HG03060 (cell line): Measurements from ENCODE around the gene CDH23.

ENCODE experiments used
- ATAC-seq: cut with Tn5 transposase; IDR thresholded peaks from one replicate; pipeline ENCODE4 v1.9.1; 2021; ENCODE audit warnings: low read depth, moderate number of reproducible peaks; ENCODE audit not compliant: unreplicated experiment

CDH23 gene

DNA sequence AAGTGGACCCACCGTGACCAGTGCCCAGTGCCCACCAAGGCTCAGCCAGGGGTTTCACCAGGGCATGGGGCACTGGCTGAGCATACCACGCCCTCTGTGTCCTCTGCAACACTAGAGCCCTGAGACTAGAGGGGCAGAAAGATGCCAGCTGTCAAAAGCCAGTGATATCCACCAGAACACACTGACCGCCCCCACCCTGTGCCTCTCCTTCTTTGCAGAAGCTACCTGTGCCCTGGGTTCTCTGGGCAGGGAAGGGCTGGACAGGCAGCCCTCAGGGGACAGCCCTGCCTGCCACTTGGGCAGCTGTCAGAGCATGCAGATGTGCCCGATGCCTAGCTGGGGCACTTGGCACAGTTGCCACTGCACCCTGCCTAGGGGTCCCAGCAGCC is 376.1 kb downstream of the CDH23 start:
- ATAC-seq, result no peak

DNA sequence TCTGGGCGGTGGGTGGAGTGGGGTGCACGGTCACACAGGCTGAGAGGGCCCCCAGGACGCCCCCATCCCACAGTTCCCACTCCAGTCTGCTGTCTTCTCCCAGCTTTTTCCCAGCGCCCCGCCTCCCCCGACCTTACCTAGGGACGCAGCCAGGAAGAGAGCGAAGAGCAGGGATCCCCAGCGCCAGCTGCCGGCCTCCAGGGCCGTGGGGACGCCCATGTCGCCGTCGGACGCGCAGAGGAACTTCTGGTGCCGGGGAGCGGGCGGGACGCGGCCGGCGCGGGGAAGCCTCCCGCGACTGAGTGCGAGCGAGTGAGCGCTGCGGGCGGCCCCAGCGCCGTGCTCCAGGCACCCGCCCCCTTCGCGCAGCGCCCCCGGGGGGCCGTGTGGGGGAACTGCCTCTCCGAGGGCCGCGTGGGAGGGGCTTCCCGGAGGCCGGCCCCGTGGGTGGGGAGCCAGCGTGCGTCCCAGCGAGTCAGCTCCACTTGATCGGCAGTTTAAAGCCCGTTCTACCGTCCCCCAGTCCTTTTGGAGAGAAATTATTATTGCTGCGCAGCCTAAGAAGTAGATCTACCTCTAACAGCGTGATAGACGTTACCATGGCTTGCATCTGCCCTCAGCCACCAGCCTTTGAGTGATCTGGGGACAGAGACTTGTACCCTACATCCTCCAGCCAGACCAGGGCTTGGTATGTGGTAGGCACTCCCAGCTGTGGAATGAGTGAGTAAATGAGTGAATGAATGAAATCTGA is 376.7 kb downstream of the CDH23 start, which contains the start of gene VSIR:
Gene VSIR, minus strand, starts transcription at position 300 of the 751 bp plus-strand sequence. Its CDS starts 81 bp downstream, at position 219.
- ATAC-seq, result no peak

DNA sequence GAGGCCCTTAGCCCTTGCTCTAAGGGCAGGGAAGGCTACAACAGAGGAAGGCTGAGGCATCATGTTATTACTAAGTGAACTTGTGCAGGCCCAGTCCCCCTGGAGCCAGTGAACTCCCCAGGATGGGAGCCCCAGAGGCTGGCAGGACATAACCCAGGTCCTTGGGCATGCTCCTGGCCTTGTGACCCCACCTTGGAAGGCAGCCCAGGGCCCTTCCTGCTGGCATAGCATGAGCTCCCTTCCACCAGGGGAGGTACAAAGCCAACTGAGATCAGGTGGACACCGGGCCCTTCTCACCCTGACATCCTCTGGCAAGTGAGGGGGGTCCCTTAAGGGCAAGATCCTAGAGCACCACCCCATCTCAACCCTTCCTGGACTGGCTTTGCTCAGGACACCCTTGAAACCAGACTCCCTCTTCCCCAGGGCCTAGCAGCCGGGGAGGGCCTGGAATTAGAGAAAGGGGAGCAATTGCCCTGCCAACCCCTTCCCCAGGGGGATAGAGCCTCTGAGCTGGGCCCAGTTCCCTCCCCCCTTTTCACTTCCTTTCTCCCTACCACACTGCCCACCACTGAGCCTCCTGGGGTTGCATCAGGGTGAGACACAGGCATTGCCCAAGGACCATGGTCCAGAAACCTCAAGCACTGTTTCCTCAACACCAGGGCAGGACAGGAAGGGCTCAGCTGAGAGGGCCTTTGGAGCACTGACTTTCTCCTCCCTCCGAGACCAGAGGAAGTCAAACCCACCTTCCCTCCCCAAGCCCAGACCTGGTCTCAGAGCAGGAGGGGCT is 378.4 kb downstream of the CDH23 start:
- no peak for ATAC-seq

DNA sequence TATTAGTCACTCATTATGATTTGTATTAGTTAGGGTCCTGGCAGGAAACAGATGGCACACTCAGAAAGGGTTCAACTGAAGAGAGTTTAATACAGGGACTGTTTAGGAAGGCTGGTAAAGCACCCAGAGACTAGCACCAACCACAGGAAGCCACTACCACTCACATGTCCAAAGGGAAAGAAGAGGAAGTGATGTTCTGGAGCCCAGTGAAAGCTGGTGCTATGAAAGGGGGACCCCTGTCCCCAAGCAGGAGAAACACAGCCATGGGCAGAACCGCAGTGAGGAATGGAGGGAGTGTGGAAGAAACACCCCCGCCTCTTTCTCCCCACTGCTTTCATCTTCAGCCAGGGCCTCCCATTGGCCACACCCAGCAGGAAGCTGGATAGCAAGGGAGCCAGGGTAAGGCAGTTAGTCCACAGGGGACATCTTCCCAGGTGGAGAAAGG is 379.8 kb downstream of the CDH23 start:
- ATAC-seq, result no peak

DNA sequence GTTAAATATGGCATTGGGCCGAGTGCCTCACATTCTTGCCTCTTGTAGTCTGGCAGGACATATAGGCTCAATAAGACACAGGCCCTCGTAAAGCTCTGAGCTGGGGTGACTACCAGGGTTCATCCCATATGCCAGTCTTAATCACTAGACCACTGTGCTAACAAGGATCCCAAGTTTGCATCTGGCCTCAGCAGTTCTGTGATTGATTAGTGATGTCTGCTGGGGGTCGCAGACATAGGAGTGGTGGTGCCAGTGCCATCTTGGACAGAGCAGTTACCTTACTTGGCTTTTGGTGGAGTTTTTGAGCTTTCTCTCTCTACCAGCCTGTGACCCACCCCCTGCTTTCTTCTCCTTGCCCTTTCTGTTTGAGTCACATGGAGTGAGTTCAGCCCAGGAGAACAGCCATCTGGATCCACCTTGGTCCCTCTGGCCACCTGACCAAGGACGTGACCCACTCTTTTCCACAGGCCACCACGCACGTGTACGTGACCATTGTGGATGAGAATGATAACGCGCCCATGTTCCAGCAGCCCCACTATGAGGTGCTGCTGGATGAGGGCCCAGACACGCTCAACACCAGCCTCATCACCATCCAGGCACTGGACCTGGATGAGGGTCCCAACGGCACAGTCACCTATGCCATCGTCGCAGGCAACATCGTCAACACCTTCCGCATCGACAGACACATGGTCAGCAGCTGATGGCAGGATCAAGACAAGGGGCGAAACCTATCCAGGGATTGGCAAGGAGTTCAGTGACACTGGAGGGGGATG is 380.7 kb downstream of the CDH23 start:
- ATAC-seq, result no peak

DNA sequence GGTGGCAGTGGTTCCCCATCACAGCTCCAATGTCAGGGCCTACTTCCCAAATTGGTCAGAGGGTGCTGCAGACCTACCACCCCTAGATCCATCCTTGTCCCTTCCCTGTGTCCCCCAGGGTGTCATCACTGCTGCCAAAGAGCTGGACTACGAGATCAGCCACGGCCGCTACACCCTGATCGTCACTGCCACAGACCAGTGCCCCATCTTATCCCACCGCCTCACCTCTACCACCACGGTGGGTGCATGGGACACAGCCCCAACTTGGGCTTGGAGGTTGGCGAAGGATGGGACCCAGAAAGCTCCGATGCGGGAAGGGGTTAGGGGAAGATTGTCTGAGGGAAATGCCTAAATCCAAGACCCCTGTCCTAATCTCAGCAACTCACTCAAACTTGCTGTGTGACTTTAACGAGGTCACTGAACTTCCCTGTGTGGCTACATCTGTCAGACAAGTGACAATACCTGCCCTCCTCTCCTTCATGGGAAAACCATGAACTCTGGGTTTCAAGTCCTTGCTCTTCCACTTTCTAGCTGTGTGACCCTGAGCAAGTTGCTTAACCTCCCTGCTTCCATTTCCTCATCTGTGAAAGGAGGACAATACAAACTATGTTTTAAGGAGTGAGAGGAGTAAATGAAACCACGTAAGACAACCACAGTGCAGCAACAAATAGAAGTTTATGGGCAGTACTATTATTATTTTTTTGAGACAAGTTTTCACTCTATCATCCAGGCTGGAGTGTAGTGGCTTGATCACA is 381.5 kb downstream of the CDH23 start:
- ATAC-seq, result no peak

DNA sequence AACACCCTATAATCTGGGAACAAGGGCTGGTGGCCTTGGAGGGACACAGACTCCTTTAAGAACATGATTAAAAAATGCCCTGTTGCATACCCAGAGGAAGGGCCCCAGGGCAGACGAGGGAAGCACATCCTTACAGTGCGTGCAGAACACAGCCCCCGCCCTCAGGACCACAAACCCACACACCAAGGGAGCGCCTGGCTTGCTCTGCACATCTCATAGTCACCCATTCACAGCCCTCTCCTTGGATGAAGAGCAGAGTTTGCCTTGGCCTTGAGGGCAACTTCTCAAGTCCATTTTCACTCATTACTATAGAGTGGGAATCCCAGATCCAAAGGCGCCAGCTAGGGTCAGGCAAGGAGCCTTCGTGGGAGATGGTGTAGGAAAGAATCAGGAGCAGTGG is 382.9 kb downstream of the CDH23 start:
- ATAC-seq, result no peak

DNA sequence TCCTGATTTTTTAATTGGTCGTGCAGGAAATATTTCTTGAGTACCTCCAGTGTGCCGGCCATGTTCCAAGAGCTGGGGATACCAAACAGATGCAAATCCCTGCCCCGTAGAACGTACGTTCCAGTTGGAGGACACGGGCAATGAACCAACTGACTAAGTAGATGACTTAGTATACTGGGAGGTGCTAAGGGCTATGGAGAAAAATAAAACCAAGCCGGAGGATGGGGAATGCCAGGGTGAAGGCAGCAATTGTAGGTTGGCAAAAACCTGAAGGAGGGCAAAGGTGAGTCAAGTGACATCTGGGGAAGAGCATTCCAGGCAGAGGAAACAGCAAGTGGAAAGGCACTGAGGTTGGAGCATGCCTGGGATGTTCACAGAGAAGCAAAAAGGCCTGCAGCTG is 383.4 kb downstream of the CDH23 start:
- no peak for ATAC-seq

DNA sequence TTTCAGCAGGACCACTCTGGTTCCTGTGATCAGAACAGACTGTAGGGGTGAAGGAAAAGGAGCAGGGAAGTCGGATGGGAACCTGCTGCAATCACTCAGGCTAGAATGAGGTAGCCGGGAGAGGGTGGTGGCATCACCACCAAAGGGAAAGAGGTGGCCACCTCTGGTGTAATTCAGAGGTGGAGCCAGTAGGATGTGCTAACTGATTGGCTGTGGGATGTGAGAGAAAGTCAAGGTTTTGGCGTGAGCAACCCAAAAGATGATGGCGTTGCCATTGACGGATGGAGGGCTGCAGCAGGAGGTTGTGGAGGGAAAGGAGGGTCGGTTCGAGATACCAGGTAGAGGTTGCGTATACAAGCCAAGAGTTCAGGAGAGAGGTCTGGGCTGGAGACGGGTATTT is 384.0 kb downstream of the CDH23 start:
- no peak for ATAC-seq

DNA sequence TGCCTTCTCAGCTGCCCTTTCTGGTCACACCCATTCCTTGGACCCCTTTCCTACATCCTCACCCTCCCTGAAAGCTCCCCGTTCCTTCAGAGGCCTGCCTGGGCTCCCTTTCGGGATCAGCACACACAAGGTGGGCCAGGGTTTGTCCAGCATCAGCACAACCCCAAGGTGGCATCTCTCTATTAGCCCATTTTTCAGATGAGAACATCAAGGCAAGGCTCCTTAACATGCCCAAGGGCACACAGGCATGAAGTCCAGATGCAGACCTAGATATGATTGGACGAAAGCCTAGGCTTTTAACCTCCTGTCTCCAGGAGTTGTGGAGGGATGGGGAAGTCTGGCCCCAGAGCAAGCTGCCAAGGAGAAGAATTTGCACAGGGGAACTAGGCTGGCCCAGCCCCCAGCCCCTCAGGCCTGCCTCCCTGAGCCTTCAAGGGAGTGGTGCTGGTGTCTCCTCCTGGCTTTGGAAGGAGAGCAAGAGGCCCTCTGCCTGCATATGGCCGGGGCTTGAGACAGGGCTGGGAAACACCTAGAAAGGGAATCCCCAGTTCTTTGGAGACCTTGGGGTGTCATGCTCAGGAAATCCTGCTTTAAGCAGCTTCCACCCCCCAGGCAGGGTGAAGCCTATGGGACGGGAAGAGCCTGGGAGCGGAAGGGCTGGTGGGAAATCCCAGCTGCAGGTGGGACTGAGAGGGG is 385.6 kb downstream of the CDH23 start:
- ATAC-seq, result no peak

DNA sequence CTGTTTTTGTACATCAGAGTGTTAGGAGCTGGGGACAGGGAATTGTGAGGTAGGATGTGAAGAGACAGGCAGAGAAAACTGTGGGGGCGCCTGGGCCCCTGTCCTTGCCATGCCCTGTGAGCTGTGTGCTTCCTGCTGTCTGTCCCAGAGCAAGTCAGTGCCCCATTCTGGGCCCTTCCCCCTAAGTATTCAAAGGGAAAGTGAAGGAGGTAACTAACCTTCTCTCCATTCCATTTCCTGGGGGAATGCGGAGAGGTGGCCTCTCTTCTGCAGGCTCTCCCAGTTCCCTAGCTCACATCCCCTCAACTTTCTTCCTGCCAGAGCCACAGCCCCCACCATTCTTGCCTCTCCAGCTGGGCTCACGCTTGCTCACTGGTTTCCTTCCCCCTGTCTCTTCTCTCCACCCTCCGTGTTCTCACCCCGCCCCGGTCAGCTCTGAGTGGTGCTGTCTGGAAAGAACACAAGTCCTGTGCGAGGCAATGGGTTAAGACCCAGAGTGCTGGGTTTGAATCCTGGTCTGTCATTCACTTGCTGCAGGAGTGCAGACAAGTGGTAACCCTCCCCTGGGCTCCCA is 386.3 kb downstream of the CDH23 start:
- no peak for ATAC-seq

DNA sequence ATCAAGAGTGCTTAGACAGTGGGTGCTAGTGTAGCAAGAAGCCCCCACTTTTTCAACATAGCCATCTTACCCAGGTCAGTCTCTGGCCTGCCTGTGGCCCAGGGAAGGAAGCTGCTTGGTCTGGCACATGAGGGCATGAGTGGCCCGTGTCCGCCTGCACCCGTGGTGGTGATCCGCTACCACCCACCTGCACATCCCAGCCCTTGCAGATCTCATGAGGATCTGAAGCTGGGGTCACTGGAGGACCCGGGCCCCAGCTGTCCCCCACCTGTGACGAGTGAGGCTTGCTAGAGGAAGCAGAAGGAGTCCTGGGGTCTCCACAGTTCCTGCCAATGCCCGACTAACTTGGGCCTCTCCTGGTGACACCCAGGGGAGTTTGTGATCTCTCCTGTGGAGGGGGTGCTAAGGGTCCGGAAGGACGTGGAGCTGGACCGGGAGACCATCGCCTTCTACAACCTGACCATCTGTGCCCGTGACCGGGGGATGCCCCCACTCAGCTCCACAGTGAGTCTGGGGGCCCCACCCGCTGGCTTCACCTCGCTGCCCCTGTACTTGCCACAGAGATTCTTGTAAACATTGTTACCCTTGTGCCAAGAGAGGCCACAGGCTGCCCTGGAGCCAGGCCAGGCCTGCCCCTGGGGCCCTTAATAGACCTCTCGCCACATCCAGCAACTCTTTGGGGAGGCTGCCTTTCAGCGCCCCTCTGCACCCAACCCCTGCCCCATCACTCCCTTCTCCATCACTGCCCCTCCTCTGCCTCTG is 387.4 kb downstream of the CDH23 start:
- no peak for ATAC-seq

DNA sequence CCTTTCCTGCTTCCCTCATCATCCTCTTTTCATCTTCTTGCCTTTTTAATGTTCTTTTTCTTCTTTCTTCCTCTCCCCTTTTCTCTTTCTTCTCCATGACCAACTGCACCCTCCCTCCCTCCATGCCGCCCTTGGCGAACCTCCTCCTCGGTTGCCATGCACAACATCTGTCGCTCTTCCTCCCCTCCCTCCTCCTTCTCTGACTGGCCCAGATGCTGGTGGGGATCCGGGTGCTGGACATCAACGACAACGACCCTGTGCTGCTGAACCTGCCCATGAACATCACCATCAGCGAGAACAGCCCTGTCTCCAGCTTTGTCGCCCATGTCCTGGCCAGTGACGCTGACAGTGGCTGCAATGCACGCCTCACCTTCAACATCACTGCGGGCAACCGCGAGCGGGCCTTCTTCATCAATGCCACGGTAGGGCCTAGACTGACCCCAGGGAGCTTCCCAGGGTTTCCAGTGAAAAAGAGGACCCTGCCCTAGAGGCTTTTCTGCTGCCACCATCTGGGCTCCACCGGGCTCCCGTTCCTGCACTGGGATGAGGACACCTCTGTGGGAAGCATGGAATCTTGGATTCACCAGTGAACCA is 388.1 kb downstream of the CDH23 start:
- ATAC-seq, result no peak

DNA sequence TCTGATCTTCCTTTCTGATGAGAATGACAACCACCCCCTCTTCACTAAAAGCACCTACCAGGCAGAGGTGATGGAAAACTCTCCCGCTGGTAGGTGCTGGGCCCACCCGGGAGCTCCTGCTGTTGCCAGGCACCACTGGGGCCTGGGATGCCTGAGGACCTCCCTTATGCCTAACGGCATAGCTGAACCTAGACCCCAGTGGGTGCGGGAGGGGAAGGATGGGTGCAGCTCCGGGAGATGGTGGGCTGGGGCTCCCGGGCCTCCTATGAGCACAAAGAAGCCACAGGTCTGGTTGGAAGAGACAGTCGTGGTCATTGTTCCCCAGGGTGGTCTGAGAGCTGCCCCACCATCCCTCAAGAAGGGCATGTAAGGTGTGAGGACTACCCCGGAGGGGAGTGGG is 392.2 kb downstream of the CDH23 start:
- no peak for ATAC-seq

DNA sequence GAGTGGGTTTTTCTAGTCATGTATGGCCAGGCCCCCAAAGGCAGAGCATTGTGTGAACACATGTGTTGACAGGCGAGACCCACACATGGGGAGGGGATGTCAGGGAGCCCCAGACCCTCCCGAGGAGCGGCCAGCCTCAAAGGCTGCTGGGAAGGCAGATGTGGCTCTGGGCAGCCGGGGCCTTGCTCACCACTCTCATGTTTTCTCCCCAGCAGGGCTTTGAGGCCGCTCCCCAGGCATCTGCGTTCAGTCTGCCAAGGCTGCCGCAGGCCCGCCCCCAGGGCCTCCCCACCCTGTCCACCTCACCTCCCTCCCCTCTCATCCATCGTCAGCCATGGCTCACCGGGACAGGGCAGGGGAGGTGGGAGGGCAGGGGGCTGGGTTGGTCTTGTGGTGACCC is 393.2 kb downstream of the CDH23 start:
- ATAC-seq, result no peak

DNA sequence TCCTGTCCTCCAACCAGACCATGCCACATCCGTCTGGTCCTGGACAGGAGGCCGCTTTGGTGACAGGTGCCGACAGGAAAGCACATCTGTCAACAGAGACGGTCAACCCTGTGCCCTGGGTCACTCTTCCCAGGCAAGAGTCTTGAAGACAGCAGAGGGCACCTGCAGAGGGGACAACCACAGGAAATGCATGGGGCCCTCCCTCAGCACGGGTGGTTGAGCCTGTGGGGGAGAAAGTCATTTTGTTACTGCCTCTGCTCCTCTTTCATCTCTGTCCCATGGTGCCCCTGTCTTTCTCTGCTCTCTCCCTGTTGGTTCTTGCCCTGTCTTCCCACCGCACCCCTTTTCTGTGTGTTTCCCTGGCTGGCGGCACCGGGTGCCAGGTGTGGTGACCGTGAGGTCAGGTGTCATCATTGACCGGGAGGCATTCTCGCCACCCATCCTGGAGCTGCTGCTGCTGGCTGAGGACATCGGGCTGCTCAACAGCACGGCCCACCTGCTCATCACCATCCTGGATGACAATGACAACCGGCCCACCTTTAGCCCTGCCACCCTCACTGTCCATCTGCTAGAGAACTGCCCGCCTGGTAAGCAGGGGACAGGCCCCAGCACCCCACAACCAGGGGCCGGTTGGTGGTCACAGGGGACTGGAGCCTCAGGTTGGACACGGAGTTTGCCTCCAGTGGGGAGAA is 394.2 kb downstream of the CDH23 start:
- no peak for ATAC-seq

DNA sequence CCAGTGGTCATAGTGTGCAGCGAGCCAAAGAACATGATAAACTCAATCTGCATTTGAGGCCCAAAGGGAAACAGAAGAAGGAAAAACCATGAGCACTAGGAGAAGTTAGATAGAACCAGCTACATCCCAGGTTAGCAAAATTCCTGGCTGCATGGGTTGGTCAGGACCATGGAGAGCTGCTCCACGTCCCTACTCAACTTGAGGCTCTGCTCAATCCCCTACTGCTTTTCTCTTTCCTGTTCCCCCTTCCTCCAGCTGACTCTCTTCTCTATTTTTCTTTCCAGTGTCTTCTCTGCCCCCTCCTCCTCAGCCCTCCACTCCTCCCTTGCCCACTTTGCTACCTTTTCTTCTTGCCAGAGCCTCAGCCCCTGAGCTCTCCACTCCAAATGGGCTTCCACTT is 398.5 kb downstream of the CDH23 start:
- no peak for ATAC-seq
